ENCODE measurements around the gene DYNC2LI1.
"Not testable (repeated sequence)": the region's sequence is repeated elsewhere in the genome, so short reads cannot be mapped to it uniquely, and the experiment has no call there.

DYNC2LI1 gene

GRCh38 chr2:43773876-43774613 is at the start of gene DYNC2LI1:
TSS of gene DYNC2LI1 (plus strand) at chr2:43774039. CDS start at chr2:43774139, 100 bp downstream.
- DNase-seq (ENCODE audit: low read depth), result peak; percentile 74
- no peak for TF ChIP-seq CTCF (IDR thresholded peaks at IDR 0.05; ENCODE audit: low read depth, low read length, missing control alignments)
- H3K4me3 ChIP-seq (ENCODE audit: low read depth, low read length), result peak within 1 kb of the TSS; percentile 76
- in situ Hi-C loops (cut with HindIII; ENCODE audit: low sequenced_read_pairs), result no loop called here

GRCh38 chr2:43724728-43725526 is 48.9 kb upstream of the DYNC2LI1 start:
- in situ Hi-C loops (cut with HindIII; ENCODE audit: low sequenced_read_pairs), result no loop called here
- H3K4me3 ChIP-seq (ENCODE audit: low read depth, low read length), result no peak overlapping the region
- no peak for DNase-seq (ENCODE audit: low read depth)
- no peak for TF ChIP-seq CTCF (IDR thresholded peaks at IDR 0.05; ENCODE audit: low read depth, low read length, missing control alignments)

- DNase-seq (ENCODE audit: low read depth), result no peak
- TF ChIP-seq CTCF (IDR thresholded peaks at IDR 0.05; ENCODE audit: low read depth, low read length, missing control alignments), result no peak
- no peak overlapping the region for H3K4me3 ChIP-seq (ENCODE audit: low read depth, low read length)
- in situ Hi-C loops (cut with HindIII; ENCODE audit: low sequenced_read_pairs), result no loop called here
These were observed 48.1 kb upstream of the DYNC2LI1 start for GRCh38 chr2:43725711-43726246.

GRCh38 chr2:43726961-43727633 is 46.7 kb upstream of the DYNC2LI1 start:
- DNase-seq (ENCODE audit: low read depth); H3K4me3 ChIP-seq (ENCODE audit: low read depth, low read length); in situ Hi-C loops (cut with HindIII; ENCODE audit: low sequenced_read_pairs): not testable (repeated sequence)

GRCh38 chr2:43727634-43728014 is 46.2 kb upstream of the DYNC2LI1 start:
- no peak for DNase-seq (ENCODE audit: low read depth)
- H3K4me3 ChIP-seq (ENCODE audit: low read depth, low read length), result no peak overlapping the region
- in situ Hi-C loops (cut with HindIII; ENCODE audit: low sequenced_read_pairs), result no loop called here
- TF ChIP-seq CTCF (IDR thresholded peaks at IDR 0.05; ENCODE audit: low read depth, low read length, missing control alignments), result no peak

- no peak for TF ChIP-seq CTCF (IDR thresholded peaks at IDR 0.05; ENCODE audit: low read depth, low read length, missing control alignments)
- DNase-seq (ENCODE audit: low read depth), result no peak
- in situ Hi-C loops (cut with HindIII; ENCODE audit: low sequenced_read_pairs), result no loop called here
- no peak overlapping the region for H3K4me3 ChIP-seq (ENCODE audit: low read depth, low read length)
These were observed 44.2 kb upstream of the DYNC2LI1 start for GRCh38 chr2:43729491-43730174.

All from astrocyte of the cerebellum (primary cell).